ENCODE measurements around the gene DLGAP1. TPM values are rescaled to one million over a fixed set of nuclear protein-coding genes. Genes with fewer than 3 reads are reported as not detected.
A peak's percentile ranks its signal among the peaks of the same experiment; 100 is the strongest.

Gene DLGAP1
- total and polyA plus RNA-seq, 2 experiments from 2014 or later, result 3.1 to 6.5 TPM

- Histone ChIP-seq H3K36me3 (replicated peaks; ENCODE audit: insufficient read depth, low read depth) (no peaks in the 10 kb centered on the region), H3K9me3 (ENCODE audit: low read depth) (no peaks in the 10 kb centered on the region), H3K9me2 (replicated peaks; ENCODE audit: insufficient read depth) (no peaks in the 10 kb centered on the region), H3K79me2 (no peaks in the 10 kb centered on the region), H4K20me1 (ENCODE audit: insufficient read depth, poor library complexity, severe bottlenecking) (no peaks in the 10 kb centered on the region), H3K4me3 (no peak overlapping the region), H3K4me2 (no peak overlapping the region), H3K27ac (no peak overlapping the region), H2AFZ (no peak overlapping the region), H3K4me1 (ENCODE audit: insufficient read depth) (peaks cover 12% of the 10 kb centered on the region), H3K27me3 (no peaks in the 10 kb centered on the region)
- DNase-seq (ENCODE audit: low spot score), result no peak
- 92% methylated on average over 5 of the region's 5 CpGs for WGBS (ENCODE audit: low lambda C conversion rate, missing lambda C conversion rate)
- TF ChIP-seq EZH2phosphoT487 (IDR thresholded peaks at IDR 0.05; ENCODE audit: low read depth, severe bottlenecking, unreplicated experiment), result no peak
- TF ChIP-seq CTCF (IDR thresholded peaks at IDR 0.05; ENCODE audit: poor library complexity), result no peak
- no peak for TF ChIP-seq EZH2 (IDR thresholded peaks at IDR 0.05; ENCODE audit: borderline replicate concordance)
These were observed 678.0 kb downstream of the DLGAP1 start for GRCh38 chr18:3777122-3777521.

DNA sequence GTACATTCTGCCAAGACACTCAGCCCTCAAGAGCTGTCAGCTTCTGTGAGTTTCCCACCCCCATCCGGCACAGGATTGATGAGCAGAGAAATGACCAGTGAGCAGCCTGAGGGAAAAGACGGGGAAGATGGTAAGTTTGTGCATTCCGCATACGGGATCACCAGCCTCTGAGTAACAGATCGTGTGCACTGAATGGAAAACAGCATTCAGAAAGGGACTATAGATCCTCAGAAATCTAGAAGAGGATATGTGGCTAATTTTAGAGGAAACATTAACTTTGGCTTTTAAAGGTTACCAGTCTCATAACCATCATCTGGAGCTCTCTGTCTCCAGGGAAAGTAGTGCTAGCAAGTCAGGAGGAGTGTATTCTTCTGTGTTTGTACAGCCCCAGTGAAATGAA, 679.1 kb downstream of the DLGAP1 start:
- Histone ChIP-seq H3K27ac (no peak overlapping the region), H3K4me2 (no peak overlapping the region), H4K20me1 (ENCODE audit: insufficient read depth, poor library complexity, severe bottlenecking) (no peaks in the 10 kb centered on the region), H3K9me3 (ENCODE audit: low read depth) (no peaks in the 10 kb centered on the region), H3K9me2 (replicated peaks; ENCODE audit: insufficient read depth) (no peaks in the 10 kb centered on the region), H3K36me3 (replicated peaks; ENCODE audit: insufficient read depth, low read depth) (no peaks in the 10 kb centered on the region), H3K79me2 (no peaks in the 10 kb centered on the region), H3K4me3 (no peak overlapping the region), H2AFZ (no peak overlapping the region), H3K4me1 (ENCODE audit: insufficient read depth) (peaks cover 16% of the 10 kb centered on the region), H3K27me3 (no peaks in the 10 kb centered on the region)
- DNase-seq (ENCODE audit: low spot score), result no peak
- TF ChIP-seq EZH2 (IDR thresholded peaks at IDR 0.05; ENCODE audit: borderline replicate concordance) (no peak), EZH2phosphoT487 (IDR thresholded peaks at IDR 0.05; ENCODE audit: low read depth, severe bottlenecking, unreplicated experiment) (no peak), CTCF (IDR thresholded peaks at IDR 0.05; ENCODE audit: poor library complexity) (no peak)
- WGBS (ENCODE audit: low lambda C conversion rate, missing lambda C conversion rate), result 79% methylated on average over 5 of the region's 5 CpGs

DNA sequence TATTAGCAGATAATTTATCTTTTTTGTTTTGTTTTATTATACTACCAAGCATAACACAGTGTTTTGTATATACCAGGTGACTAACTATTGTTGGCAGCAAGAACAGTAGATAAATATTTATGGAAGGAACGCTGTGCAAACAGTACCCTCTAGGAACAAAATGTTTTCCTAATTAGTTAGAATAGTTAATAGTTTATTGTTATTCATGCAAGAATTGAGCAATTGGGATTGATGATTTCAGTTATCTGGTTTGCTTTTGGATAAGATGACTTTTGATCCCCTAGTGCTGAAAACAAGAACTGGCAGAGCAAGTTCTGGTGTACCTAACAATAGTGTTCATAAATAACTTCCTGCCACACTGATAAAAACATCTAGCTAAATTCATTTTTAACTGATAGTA, 681.8 kb downstream of the DLGAP1 start:
- no peaks in the 10 kb centered on the region for H3K79me2 ChIP-seq
- no peaks in the 10 kb centered on the region for H3K36me3 ChIP-seq (replicated peaks; ENCODE audit: insufficient read depth, low read depth)
- H3K4me3 ChIP-seq, result no peak overlapping the region
- H3K27me3 ChIP-seq, result no peaks in the 10 kb centered on the region
- peak overlapping the region; percentile 30 for H3K4me2 ChIP-seq
- H2AFZ ChIP-seq, result no peak overlapping the region
- DNase-seq (ENCODE audit: low spot score), result no peak
- H3K27ac ChIP-seq, result no peak overlapping the region
- H3K9me3 ChIP-seq (ENCODE audit: low read depth), result no peaks in the 10 kb centered on the region
- H3K4me1 ChIP-seq (ENCODE audit: insufficient read depth), result peaks cover 16% of the 10 kb centered on the region
- WGBS (ENCODE audit: low lambda C conversion rate, missing lambda C conversion rate), result 30% methylated on average over 1 of the region's 1 CpG
- TF ChIP-seq CTCF (IDR thresholded peaks at IDR 0.05; ENCODE audit: poor library complexity) (peak; percentile 18), EZH2phosphoT487 (IDR thresholded peaks at IDR 0.05; ENCODE audit: low read depth, severe bottlenecking, unreplicated experiment) (no peak)
- no peaks in the 10 kb centered on the region for H3K9me2 ChIP-seq (replicated peaks; ENCODE audit: insufficient read depth)
- H4K20me1 ChIP-seq (ENCODE audit: insufficient read depth, poor library complexity, severe bottlenecking), result no peaks in the 10 kb centered on the region
